HG03196 (cell line): Measurements from ENCODE around the gene PCDH1.

Source experiments
- ATAC-seq: cut with Tn5 transposase; IDR thresholded peaks from one replicate; pipeline ENCODE4 v1.9.1; 2021; ENCODE audit not compliant: unreplicated experiment

The PCDH1 gene

DNA sequence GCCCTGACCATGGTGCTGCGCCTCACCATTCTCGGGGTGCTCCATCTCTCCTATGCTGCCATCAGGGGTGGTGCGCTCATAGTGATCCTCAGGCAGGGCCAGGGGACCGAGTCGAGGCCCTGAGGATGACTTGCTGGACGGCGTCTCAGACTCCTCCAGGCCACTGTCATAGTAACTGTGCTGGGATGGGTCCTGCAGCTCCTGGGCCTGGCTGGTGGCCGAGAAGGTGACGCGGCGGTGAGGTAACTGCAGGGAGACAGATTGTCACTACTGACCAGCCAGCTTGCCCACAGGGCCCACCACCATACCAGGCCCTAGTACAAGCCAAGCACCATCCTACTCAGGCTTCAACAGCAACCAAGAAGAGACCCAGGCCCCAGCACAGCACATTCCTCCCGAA, 21.0 kb downstream of the PCDH1 start:
- ATAC-seq, result no peak

GRCh38 chr5:141856037-141856790, 22.0 kb downstream of the PCDH1 start:
- no peak for ATAC-seq

DNA sequence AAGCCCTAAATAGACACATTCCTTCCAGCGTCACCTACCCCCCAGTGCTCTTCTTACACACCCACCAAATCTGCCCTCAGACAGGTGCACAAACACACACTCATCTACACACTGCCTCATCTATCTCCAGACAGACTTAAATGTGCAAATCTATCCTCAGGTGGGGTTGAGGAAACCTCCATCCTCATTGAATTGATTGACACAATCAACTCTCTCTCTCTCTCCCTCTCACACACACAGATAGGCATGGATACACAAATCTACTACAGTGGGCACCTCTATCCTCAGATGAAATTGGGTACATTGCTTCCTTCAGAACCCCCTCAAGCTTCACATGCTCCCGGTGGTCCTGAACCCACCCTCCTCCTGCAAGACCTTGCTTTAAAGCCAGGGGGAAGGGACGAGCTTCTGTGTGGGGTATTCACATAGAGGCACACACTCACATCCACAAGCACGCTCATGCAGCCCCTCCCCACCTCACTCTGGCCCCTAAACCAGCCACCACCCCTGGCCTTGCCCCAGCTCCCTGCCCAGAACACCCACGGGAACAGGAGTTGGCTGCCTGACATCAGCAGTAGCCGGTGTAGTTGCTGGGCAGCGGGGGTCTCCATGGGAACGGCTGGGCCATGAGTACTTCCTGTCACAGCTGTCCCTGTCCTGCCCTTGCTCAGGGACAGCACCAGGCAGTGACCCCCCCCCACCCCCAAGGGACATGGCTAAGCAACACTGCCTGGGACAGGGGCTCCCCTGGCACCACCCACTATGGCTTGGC, 22.8 kb downstream of the PCDH1 start:
- ATAC-seq, result no peak

- ATAC-seq, result no peak
Measured at GRCh38 chr5:141853895-141854626, 24.1 kb downstream of the PCDH1 start.

- no peak for ATAC-seq
Measured at GRCh38 chr5:141852448-141852847, 25.8 kb downstream of the PCDH1 start.

- no peak for ATAC-seq
Measured at GRCh38 chr5:141851195-141851874, 26.9 kb downstream of the PCDH1 start.

GRCh38 chr5:141850786-141851185, 27.4 kb downstream of the PCDH1 start:
- ATAC-seq, result no peak

GRCh38 chr5:141850244-141850768, 27.9 kb downstream of the PCDH1 start:
- ATAC-seq, result no peak

DNA sequence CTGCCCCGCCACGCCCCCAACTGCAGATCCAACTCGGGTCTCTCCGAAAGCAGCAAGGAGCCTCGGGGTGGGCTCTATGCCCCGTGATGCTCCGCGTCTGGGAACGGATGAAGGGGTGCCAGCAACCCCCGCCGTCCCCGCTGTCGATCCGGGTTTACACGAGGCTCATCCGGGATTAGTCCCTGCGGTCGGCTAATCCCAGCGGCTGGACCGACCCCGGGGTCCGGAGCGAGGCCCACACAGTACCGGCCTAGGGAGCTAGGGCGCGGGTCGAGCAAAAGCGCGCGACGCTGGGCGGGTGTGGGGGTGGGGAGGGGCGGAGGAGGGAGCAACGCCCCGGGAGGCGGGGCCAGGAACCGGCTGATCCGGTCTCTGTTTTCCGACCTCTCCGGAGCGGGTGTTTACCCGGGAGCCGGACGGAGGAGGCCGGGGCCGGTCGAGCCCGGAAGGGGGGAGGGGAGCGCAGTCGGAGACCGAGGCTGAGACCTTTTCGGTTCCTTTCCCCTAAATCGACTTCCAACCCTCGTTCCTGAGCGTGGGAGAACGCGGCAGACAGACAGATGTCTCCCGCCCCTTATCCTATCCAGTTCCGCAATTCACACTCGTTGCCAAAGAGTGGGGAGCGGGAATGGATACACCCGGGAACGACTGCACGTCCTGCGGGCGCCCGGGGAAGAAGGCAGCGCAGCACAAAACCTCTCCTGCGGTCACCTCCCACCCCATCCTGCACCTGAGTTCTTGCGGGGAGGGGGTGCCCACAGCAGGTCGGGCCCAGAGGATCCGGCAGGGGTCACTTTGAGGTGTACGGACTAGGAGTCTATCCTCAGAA, 28.6 kb downstream of the PCDH1 start:
- ATAC-seq, result peak; percentile 73

DNA sequence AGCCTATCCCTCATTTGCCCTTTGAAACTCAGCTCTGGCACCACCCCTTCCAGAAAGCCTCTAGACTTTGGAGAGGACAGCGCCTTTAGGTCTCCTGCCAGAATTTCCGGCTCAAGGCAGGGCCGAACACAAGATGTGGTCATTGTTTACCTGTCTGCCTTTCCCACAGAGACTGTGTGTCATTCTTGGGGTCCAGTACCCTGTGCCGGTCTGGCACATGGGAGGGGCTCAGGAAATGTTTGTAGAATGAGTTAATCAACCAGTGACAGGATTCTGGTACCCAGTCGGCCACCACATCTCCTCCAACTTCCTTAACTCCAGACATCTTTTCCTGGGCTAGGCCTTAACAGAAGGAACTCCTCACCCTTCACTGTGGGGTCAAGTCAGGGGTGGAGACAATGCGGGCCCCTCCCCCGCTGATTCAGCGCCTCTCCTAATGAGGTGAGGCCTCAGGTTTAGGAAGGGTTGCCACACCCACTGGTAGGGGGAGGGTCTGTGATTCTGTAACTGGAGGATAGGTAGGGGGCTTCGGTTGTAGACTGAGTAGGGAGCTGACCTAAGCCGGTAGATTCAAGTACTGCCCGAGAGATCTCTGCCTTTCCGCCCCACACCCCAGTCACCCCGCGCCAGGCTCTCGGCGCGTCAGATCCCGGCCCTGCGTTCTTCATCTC, 29.3 kb downstream of the PCDH1 start:
- ATAC-seq, result peak; percentile 18

GRCh38 chr5:141846031-141846430, 32.2 kb downstream of the PCDH1 start:
- ATAC-seq, result no peak

GRCh38 chr5:141845371-141845851, 32.8 kb downstream of the PCDH1 start:
- no peak for ATAC-seq

GRCh38 chr5:141844414-141845097, 33.7 kb downstream of the PCDH1 start:
- ATAC-seq, result no peak

GRCh38 chr5:141843156-141843927, 34.9 kb downstream of the PCDH1 start:
- no peak for ATAC-seq

GRCh38 chr5:141841378-141842180, 36.6 kb downstream of the PCDH1 start:
- no peak for ATAC-seq

DNA sequence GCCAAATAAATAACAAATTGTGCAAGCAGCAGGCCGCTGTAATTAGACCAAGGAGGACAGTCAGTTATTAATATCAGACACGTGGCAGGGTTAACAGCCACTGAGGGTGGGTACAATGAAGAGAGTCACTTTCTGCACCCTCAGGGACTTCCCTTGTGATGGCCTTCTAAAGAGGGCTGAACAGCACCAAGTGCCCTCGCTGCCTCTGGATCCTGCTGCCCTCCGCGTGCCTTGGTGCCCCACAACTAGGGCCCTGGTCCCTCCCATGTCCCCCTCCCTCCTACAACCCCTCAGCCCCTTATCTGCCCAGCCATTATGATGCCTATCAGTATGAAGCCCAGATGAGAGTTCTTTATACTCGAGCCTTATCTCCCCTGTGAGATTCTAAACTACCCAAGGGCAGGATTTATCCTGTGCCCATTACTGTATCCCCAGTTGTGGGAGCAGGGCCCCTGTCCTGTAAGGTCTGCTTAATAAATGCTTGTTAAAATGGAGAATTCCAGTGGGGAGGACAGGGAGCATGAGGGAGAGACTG, 37.3 kb downstream of the PCDH1 start:
- no peak for ATAC-seq

GRCh38 chr5:141840280-141840812, 37.9 kb downstream of the PCDH1 start:
- no peak for ATAC-seq
